HepG2 (cell line): ENCODE results near the gene PRXL2A. TPM values are rescaled to one million over a fixed set of nuclear protein-coding genes. Genes with fewer than 3 reads are reported as not detected.
A peak's percentile ranks its signal among the peaks of the same experiment; 100 is the strongest.

Source experiments
- ATAC-seq: fragments of 200-7000 bp; cut with Tn5 transposase; 3 replicates; pipeline ENCODE4 v1.9.1; 2020; ENCODE audit warnings: mild to moderate bottlenecking, moderate library complexity
- BruUV-seq: library from RNA; stranded (reverse); fragments of 400-500 nt; replicated peaks from 2 replicates; lab custom pipeline; 2021; lab: Mats Ljungman, UMichigan
- CTCF ChIA-PET: fragments of 300-600 bp; formaldehyde crosslinking; extraction: SDS; loops from one replicate; lab custom pipeline; 2021; ENCODE audit warnings: low total read pairs, inconsistent platforms, low intra/inter-chr PET ratio; lab: Yijun Ruan, JAX
- POLR2A ChIA-PET: fragments of 350-600 bp; sonication (Branson Sonifier 250); formaldehyde crosslinking; loops from one replicate; lab custom pipeline; 2020; ENCODE audit warnings: antibody characterized with exemption, inconsistent platforms; lab: Yijun Ruan, JAX
- DNase-seq: peaks from one replicate; pipeline ENCODE4 v3.0.0-alpha.2; 2015; ENCODE audit warnings: low spot score
- FAIRE-seq: peaks from 3 replicates; lab custom pipeline; 2011; peaks lifted over from hg19 to GRCh38; lab: Jason Lieb, UNC
- H2AFZ ChIP-seq: one replicate; pipeline ENCODE4 v1.6.1; 2011; ENCODE audit warnings: low read length, inconsistent platforms
- H3K27ac ChIP-seq: fragments of 300-600 bp; 3 replicates; pipeline ENCODE4 v1.8.0; 2011; ENCODE audit warnings: mixed run types, mild to moderate bottlenecking, mixed read lengths, low read length, inconsistent platforms; ENCODE audit not compliant: insufficient read depth; ENCODE audit errors: extremely low read length
- H3K27me3 ChIP-seq, 2 experiments: fragments of 200-600 bp in 1 of 2; 2 replicates in 1 of 2; 3 replicates in 1 of 2; pipeline versions ENCODE4 v1.6.0 to v1.8.0; 2011; ENCODE audit warnings: low read length in 2 of 2, mild to moderate bottlenecking in 2 of 2, moderate library complexity in 2 of 2, inconsistent platforms in 1 of 2; ENCODE audit not compliant: insufficient read depth in 2 of 2, control insufficient read depth in 1 of 2
- H3K36me3 ChIP-seq, 2 experiments: fragments of 200-600 bp in 1 of 2; replicated peaks in 1 of 2; 2 replicates in 1 of 2; 3 replicates in 1 of 2; pipeline versions ENCODE4 v1.5.1 to v1.8.0; 2011; ENCODE audit warnings: low read length in 2 of 2, inconsistent platforms in 1 of 2; ENCODE audit not compliant: insufficient read depth in 2 of 2, control insufficient read depth in 1 of 2
- H3K4me1 ChIP-seq: 2 replicates; pipeline ENCODE4 v1.5.1; 2012; ENCODE audit warnings: low read length, inconsistent platforms; ENCODE audit not compliant: insufficient read depth
- H3K4me2 ChIP-seq: 2 replicates; pipeline ENCODE4 v1.6.0; 2011; ENCODE audit warnings: low read depth, low read length, inconsistent platforms
- H3K4me3 ChIP-seq, 3 experiments: fragments of 200-600 bp in 1 of 3; sonication (generic), shearing (Covaris generic) in 1 of 3; replicated peaks in 1 of 3; 2 replicates each; pipeline ENCODE4 v1.5.1; 2011 to 2016; ENCODE audit warnings: low read length in 3 of 3, inconsistent platforms in 2 of 3, low read depth in 2 of 3, mild to moderate bottlenecking in 2 of 3, control low read depth in 1 of 3, mixed read lengths in 1 of 3; ENCODE audit not compliant: insufficient read depth in 1 of 3
- H3K79me2 ChIP-seq: one replicate; pipeline ENCODE4 v1.6.1; 2011; ENCODE audit warnings: low read length, inconsistent platforms; ENCODE audit not compliant: insufficient read depth
- H3K9ac ChIP-seq: 2 replicates; pipeline ENCODE4 v1.6.0; 2011; ENCODE audit warnings: mild to moderate bottlenecking, low read depth, low read length, inconsistent platforms; ENCODE audit not compliant: insufficient read depth
- H3K9me3 ChIP-seq: 2 replicates; pipeline ENCODE4 v1.5.1; 2012; ENCODE audit warnings: mild to moderate bottlenecking, low read length
- H4K20me1 ChIP-seq: 2 replicates; pipeline ENCODE4 v1.6.0; 2011; ENCODE audit warnings: inconsistent platforms, mild to moderate bottlenecking, low read length, moderate library complexity; ENCODE audit not compliant: insufficient read depth
- KLF11 ChIP-seq: IDR thresholded peaks from 2 replicates; pipeline ENCODE4 v1.6.1; 2016; ENCODE audit warnings: missing compliant biosample characterization
- NFATC3 ChIP-seq: sonication (generic); formaldehyde crosslinking; IDR thresholded peaks from 2 replicates; pipeline ENCODE4 v1.5.1; 2020; ENCODE audit warnings: mild to moderate bottlenecking, missing genetic modification reagents
- PATZ1 ChIP-seq: sonication (generic); formaldehyde crosslinking; IDR thresholded peaks from 2 replicates; pipeline ENCODE4 v1.4.0; 2020; ENCODE audit warnings: missing genetic modification reagents
- RFX3 ChIP-seq: IDR thresholded peaks from 2 replicates; pipeline ENCODE4 v1.6.1; 2016; ENCODE audit warnings: missing biosample characterization, missing genetic modification reagents
- SCMH1 ChIP-seq: sonication (generic); formaldehyde crosslinking; IDR thresholded peaks from 2 replicates; pipeline ENCODE4 v1.9.0; 2021; ENCODE audit warnings: missing genetic modification reagents, mild to moderate bottlenecking, borderline replicate concordance
- SNAPC2 ChIP-seq: sonication (generic); formaldehyde crosslinking; IDR thresholded peaks from 2 replicates; pipeline ENCODE4 v1.8.1; 2022; ENCODE audit warnings: mild to moderate bottlenecking, missing genetic modification reagents
- STAG1 ChIP-seq: sonication (generic); formaldehyde crosslinking; IDR thresholded peaks from 2 replicates; pipeline ENCODE4 v1.4.0; 2020; ENCODE audit warnings: missing genetic modification reagents
- TOPORS ChIP-seq: sonication (generic); formaldehyde crosslinking; IDR thresholded peaks from 2 replicates; pipeline ENCODE4 v1.8.0; 2023; ENCODE audit warnings: mild to moderate bottlenecking, missing genetic modification reagents
- ZIK1 ChIP-seq: sonication (generic); formaldehyde crosslinking; IDR thresholded peaks from 2 replicates; pipeline ENCODE4 v1.5.0; 2020; ENCODE audit warnings: mild to moderate bottlenecking, low read depth, missing genetic modification reagents, borderline replicate concordance
- ZMYM4 ChIP-seq: sonication (generic); formaldehyde crosslinking; IDR thresholded peaks from 2 replicates; pipeline ENCODE4 v1.8.1; 2023; ENCODE audit warnings: mild to moderate bottlenecking, missing genetic modification reagents
- ZNF674 ChIP-seq: sonication (generic); formaldehyde crosslinking; IDR thresholded peaks from 2 replicates; pipeline ENCODE4 v1.5.0; 2020; ENCODE audit warnings: low read depth, mild to moderate bottlenecking, missing genetic modification reagents
- WGBS: methylation state at CpG from one replicate; pipeline ENCODE4 v1.1.6; 2017; ENCODE audit warnings: low lambda C conversion rate; 5-methylcytosine and 5-hydroxymethylcytosine counted together
- in situ Hi-C: cut with HindIII; loops from 2 replicates; pipeline ENCODE4 v1.10.0; 2017; ENCODE audit warnings: low pct_unique_long_range_greater_than_20kb; ENCODE audit not compliant: extremely low pct_ligation_motif_present
- intact Hi-C: fragments of 100-400 bp; cut with micrococcal nuclease; formaldehyde crosslinking; loops from one replicate; pipeline ENCODE4 v1.10.0; 2022; ENCODE audit not compliant: unreplicated experiment
- polyA plus RNA-seq, 8 experiments: library from polyadenylated mRNA; depleted of rRNA in 3 of 8; stranded (reverse) in 7 of 8; unstranded in 1 of 8; fragments of >200 nt; fragmentation: Illumina TruSeq in 4 of 8; extraction: Trizol in 4 of 8; gene quantifications; 2 replicates each; pipeline versions ENCODE4 v1.2.1 to v1.2.3, GENCODE V29; 2011 to 2016; ENCODE audit warnings: low read depth in 4 of 8, missing spikeins in 1 of 8, mixed read lengths in 1 of 8; ENCODE audit not compliant: insufficient read depth in 1 of 8
- total RNA-seq, 5 experiments: library from RNA; depleted of rRNA; stranded (reverse); fragments of >200 nt; fragmentation: Illumina TruSeq; extraction: Trizol; gene quantifications; 2 replicates each; pipeline ENCODE4 v1.2.3, GENCODE V29; 2016; ENCODE audit warnings: low read depth in 1 of 5
- TF ChIP-seq, protein P1 (sequence below): IDR thresholded peaks from 2 replicates; pipeline ENCODE4 v1.6.1; 2016; ENCODE audit warnings: low read depth

The PRXL2A gene
- total and polyA plus RNA-seq, 2 of the 13 experiments (the other 11 are each of a cell fraction or from before 2014, with no cell fraction given): 43.9 to 79.9 TPM

DNA sequence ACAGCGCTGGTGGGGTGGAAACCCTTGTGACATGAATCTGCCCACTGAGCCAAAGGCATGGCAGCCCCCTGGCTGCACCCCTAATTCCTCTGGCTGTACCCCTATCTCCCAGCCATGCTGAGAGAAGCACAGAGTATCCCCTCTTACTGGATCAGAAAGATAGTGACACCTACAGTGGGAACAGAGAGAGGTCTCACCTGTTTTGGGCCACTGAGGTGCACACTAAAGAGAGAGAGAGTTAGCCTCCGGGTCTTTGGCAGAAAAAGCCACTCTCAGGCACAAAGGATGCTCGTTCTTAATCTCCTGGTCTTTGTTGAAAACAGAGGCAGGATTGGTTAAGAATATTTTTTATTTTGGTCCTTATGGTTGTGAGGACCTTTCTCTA is 57.1 kb downstream of the PRXL2A start:
- Histone ChIP-seq H2AFZ (no peak overlapping the region), H3K36me3 (peaks cover 5 to 27% of the 10 kb centered on the region in 2 experiments; a peak in 4 of 5 replicates), H3K9ac (peak overlapping the region; percentile 48; the same call in 1 of the 2 replicates), H3K9me3 (no peaks in the 10 kb centered on the region), H3K4me2 (peak overlapping the region; percentile 68), H3K4me3 (no peak overlapping the region; a peak in 1 of 6 replicates), H3K27ac (peak overlapping the region; percentile 90), H4K20me1 (peaks cover 40% of the 10 kb centered on the region), H3K79me2 (peaks cover 100% of the 10 kb centered on the region), H3K27me3 (no peaks in the 10 kb centered on the region), H3K4me1 (peaks cover 97% of the 10 kb centered on the region)
- DNase-seq: no peak
- POLR2A ChIA-PET: interaction anchor here (1.6 to 2.8 kb wide), 2 partner anchors 26 to 33 kb away, joined by 10 to 25 read pairs; no protein-coding TSS in a partner anchor
- CTCF ChIA-PET: no interaction called here
- intact Hi-C loops (loop anchor here (2.0 kb wide), 1 partner anchor 33 kb away; no protein-coding TSS in a partner anchor), in situ Hi-C loops (no loop called here)
- ATAC-seq: no peak
- FAIRE-seq: no peak
- 90% methylated on average over 3 of the region's 3 CpGs for WGBS
- TF ChIP-seq KLF11 (CRISPR knock-in tag) (no peak), SCMH1 (CRISPR knock-in tag) (no peak), SNAPC2 (CRISPR knock-in tag) (no peak), ZIK1 (no peak)
- no TSS peak for BruUV-seq

DNA sequence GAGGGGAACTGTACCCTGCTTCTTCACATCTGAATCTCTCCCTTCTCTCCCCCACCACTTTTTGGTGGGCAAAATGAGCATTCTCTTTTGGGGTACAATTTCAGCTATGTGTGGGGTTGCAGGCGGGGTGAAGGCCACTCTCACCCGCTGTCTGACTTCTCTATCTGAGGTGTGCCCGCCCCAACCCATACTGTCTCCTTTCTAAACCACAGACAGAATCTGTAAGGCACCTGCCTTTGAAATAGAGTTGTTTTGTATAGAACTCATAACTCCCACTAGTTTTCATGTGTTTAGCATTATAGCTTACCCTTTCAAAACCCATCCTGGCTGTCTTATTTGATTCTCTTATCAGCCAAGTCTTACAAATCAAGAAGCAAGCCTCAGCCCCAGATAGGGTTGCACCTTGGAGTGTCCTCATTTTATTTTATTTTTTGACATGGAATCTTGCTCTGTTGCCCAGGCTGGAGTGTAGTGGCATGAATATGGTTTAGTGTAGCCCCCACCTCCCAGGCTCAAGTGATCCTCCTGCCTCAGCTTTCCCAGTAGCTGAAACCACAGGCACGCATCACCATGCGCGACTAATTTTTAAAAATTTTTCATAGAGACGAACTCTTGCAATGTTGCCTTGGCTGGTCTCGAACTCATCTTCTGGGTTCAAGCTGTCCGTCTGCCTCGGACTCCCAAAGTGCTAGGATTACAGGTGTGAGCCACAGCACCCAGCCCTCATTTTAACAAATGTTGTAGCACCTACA is 57.7 kb downstream of the PRXL2A start:
- Histone ChIP-seq H3K27ac (peak overlapping the region; percentile 90), H3K4me2 (no peak overlapping the region), H3K4me3 (no peak overlapping the region), H3K36me3 (peaks cover 8 to 33% of the 10 kb centered on the region in 2 experiments; a peak in 4 of 5 replicates), H3K27me3 (no peaks in the 10 kb centered on the region), H2AFZ (no peak overlapping the region), H3K9ac (no peak overlapping the region), H4K20me1 (peaks cover 35% of the 10 kb centered on the region; the same call in 1 of the 2 replicates), H3K4me1 (peaks cover 97% of the 10 kb centered on the region), H3K9me3 (no peaks in the 10 kb centered on the region), H3K79me2 (peaks cover 100% of the 10 kb centered on the region)
- WGBS: 95% methylated on average over 10 of the region's 10 CpGs
- DNase-seq (no peak), FAIRE-seq (no peak), ATAC-seq (no peak)
- ChIA-PET POLR2A (interaction anchor here (1.1 to 2.8 kb wide), 2 partner anchors 26 to 33 kb away, joined by 3 to 25 read pairs; no protein-coding TSS in a partner anchor), CTCF (no interaction called here)
- in situ Hi-C loops: no loop called here
- intact Hi-C loops: loop anchor here (2.0 kb wide), 1 partner anchor 33 kb away; no protein-coding TSS in a partner anchor
- BruUV-seq: no TSS peak
- TF ChIP-seq TOPORS (CRISPR knock-in tag) (no peak), STAG1 (CRISPR knock-in tag) (no peak), RFX3 (CRISPR knock-in tag) (no peak), ZNF674 (CRISPR knock-in tag) (no peak), NFATC3 (CRISPR knock-in tag) (no peak), PATZ1 (no peak), ZMYM4 (CRISPR knock-in tag) (no peak)
- TF ChIP-seq, protein P1, sequence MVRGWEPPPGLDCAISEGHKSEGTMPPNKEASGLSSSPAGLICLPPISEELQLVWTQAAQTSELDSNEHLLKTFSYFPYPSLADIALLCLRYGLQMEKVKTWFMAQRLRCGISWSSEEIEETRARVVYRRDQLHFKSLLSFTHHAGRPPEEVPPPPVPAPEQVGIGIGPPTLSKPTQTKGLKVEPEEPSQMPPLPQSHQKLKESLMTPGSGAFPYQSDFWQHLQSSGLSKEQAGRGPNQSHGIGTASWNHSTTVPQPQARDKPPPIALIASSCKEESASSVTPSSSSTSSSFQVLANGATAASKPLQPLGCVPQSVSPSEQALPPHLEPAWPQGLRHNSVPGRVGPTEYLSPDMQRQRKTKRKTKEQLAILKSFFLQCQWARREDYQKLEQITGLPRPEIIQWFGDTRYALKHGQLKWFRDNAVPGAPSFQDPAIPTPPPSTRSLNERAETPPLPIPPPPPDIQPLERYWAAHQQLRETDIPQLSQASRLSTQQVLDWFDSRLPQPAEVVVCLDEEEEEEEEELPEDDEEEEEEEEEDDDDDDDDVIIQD: no peak
